Memory B cell (primary cell): Measurements from ENCODE around the gene CRLF3.
"Not testable (repeated sequence)": the region's sequence is repeated elsewhere in the genome, so short reads cannot be mapped to it uniquely, and the experiment has no call there.

Experiments
- ATAC-seq: fragments of 150-1000 bp; cut with Tn5 transposase; 2 replicates; pipeline ENCODE4 v1.10.0; 2021; ENCODE audit warnings: low read depth, mild to moderate bottlenecking, moderate library complexity
- DNase-seq, 2 donors: peaks; one replicate each; pipeline ENCODE4 v3.0.0; 2022; ENCODE audit warnings: low spot score in 2 of 2
- H3K27ac Mint-ChIP-seq: one replicate; pipeline ENCODE4 v1.8.0; 2022; ENCODE audit warnings: mild to moderate bottlenecking, moderate library complexity, mixed read lengths
- H3K27me3 Mint-ChIP-seq: one replicate; pipeline ENCODE4 v1.8.0; 2022; ENCODE audit warnings: mixed read lengths
- H3K36me3 Mint-ChIP-seq: one replicate; pipeline ENCODE4 v1.8.0; 2022; ENCODE audit warnings: mild to moderate bottlenecking, mixed read lengths
- H3K4me1 Mint-ChIP-seq: one replicate; pipeline ENCODE4 v1.8.0; 2022; ENCODE audit warnings: mixed read lengths
- H3K4me3 Mint-ChIP-seq: one replicate; pipeline ENCODE4 v1.8.0; 2022; ENCODE audit warnings: mild to moderate bottlenecking, moderate library complexity, mixed read lengths
- H3K9me3 Mint-ChIP-seq: one replicate; pipeline ENCODE4 v1.8.0; 2022; ENCODE audit warnings: mixed read lengths

CRLF3 gene

DNA sequence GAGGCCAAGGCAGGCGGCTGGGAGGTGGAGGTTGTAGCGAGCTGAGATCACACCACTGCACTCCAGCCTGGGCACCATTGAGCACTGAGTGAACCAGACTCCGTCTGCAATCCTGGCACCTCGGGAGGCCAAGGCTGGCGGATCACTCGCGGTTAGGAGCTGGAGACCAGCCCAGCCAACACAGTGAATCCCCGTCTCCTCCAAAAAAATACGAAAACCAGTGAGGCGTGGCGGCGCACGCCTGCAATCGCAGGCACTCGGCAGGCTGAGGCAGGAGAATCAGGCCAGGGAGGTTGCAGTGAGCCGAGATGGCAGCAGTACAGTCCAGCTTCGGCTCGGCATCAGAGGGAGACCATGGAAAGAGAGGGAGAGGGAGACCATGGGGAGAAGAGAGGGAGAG is 88.1 kb downstream of the CRLF3 start:
- not testable (repeated sequence) for H3K36me3 Mint-ChIP-seq, DNase-seq, H3K9me3 Mint-ChIP-seq, ATAC-seq, H3K27ac Mint-ChIP-seq, H3K4me3 Mint-ChIP-seq, H3K4me1 Mint-ChIP-seq, H3K27me3 Mint-ChIP-seq

DNA sequence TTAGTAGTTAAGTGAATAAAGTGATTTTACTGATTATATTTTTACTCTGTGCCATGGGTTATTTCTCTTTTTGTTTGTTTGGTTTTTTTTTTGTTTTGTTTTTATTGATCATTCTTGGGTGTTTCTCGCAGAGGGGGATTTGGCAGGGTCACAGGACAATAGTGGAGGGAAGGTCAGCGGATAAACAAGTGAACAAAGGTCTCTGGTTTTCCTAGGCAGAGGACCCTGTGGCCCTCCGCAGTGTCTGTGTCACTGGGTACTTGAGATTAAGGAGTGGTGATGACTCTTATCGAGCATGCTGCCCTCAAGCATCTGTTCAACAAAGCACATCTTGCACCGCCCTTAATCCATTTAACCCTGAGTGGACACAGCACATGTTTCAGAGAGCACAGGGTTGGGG is 88.8 kb downstream of the CRLF3 start:
- H3K36me3 Mint-ChIP-seq, H3K27me3 Mint-ChIP-seq, ATAC-seq, H3K27ac Mint-ChIP-seq, DNase-seq, H3K9me3 Mint-ChIP-seq, H3K4me1 Mint-ChIP-seq, H3K4me3 Mint-ChIP-seq: not testable (repeated sequence)

DNA sequence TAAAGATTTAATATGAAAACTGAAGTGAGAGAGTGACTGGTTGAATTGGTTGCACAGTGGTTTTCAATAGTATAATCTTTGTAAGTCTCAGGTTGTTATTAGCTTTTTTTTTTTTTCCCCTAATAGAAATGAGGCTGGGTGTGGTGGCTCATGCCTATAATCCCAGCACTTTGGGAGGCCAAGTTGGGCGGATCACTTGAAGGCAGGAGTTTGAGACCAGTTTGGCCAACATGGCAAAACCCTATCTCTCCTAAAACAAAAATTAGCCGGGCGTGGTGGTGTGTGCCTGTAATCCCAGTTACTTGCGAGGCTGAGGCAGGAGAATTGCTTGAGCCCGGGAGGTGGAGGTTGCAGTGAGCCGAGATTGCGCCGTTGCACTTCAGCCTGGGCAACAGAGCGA is 89.3 kb downstream of the CRLF3 start:
- H3K27ac Mint-ChIP-seq, H3K9me3 Mint-ChIP-seq, H3K36me3 Mint-ChIP-seq, H3K4me1 Mint-ChIP-seq, DNase-seq, H3K4me3 Mint-ChIP-seq, ATAC-seq, H3K27me3 Mint-ChIP-seq: not testable (repeated sequence)

DNA sequence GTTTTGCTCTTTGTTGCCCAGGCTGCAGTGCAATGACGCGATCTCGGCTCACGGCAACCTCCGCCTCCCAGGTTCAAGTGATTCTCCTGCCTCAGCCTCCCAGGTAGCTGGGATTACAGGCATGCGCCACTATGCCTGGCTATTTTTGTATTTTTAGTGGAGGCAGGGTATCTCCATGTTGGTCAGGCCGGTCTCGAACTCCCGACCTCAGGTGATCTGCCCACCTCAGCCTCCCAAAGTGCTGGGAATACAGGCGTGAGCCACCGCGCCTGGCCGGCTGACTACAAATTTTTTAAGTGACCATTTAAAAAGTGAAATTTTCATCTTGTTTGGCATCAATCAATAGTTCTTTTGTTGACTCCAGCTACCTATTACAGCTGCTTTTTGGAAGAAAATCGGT is 90.3 kb downstream of the CRLF3 start:
- not testable (repeated sequence) for H3K36me3 Mint-ChIP-seq, H3K27ac Mint-ChIP-seq, H3K4me3 Mint-ChIP-seq, H3K4me1 Mint-ChIP-seq, DNase-seq, H3K27me3 Mint-ChIP-seq, H3K9me3 Mint-ChIP-seq, ATAC-seq
